ENCODE results near the gene NCAN. TPM values are rescaled to one million over a fixed set of nuclear protein-coding genes. Genes with fewer than 3 reads are reported as not detected.
"Not testable (repeated sequence)": the region's sequence is repeated elsewhere in the genome, so short reads cannot be mapped to it uniquely, and the experiment has no call there.

NCAN gene
- total RNA-seq, 1 donor from 2014 or later, result not detected

GRCh38 chr19:19170873-19171672 is 40.7 kb upstream of the NCAN start:
- DNase-seq (ENCODE audit: low read depth), result no peak

GRCh38 chr19:19171821-19172532 is 39.8 kb upstream of the NCAN start:
- no peak for DNase-seq (ENCODE audit: low read depth)
- TF ChIP-seq CTCF (conservative IDR thresholded peaks at IDR 0.05; ENCODE audit: low read depth, low read length), result no peak
- no peak overlapping the region for H3K4me3 ChIP-seq (ENCODE audit: low read depth, low read length)

More at GRCh38 chr19:19170873-19171672, 40.7 kb upstream of the NCAN start:
- no peak for TF ChIP-seq CTCF (conservative IDR thresholded peaks at IDR 0.05; ENCODE audit: low read depth, low read length)
- H3K4me3 ChIP-seq (ENCODE audit: low read depth, low read length), result no peak overlapping the region

- H3K4me3 ChIP-seq (ENCODE audit: low read depth, low read length); DNase-seq (ENCODE audit: low read depth): not testable (repeated sequence)
These were observed 38.5 kb upstream of the NCAN start for GRCh38 chr19:19173243-19173642.

GRCh38 chr19:19176950-19177349 is 34.8 kb upstream of the NCAN start:
- TF ChIP-seq CTCF (conservative IDR thresholded peaks at IDR 0.05; ENCODE audit: low read depth, low read length), result no peak
- no peak for DNase-seq (ENCODE audit: low read depth)
- H3K4me3 ChIP-seq (ENCODE audit: low read depth, low read length), result no peak overlapping the region

GRCh38 chr19:19179548-19180441 is 32.0 kb upstream of the NCAN start:
- no peak overlapping the region for H3K4me3 ChIP-seq (ENCODE audit: low read depth, low read length)
- no peak for DNase-seq (ENCODE audit: low read depth)
- TF ChIP-seq CTCF (conservative IDR thresholded peaks at IDR 0.05; ENCODE audit: low read depth, low read length), result no peak

- no peak for DNase-seq (ENCODE audit: low read depth)
- TF ChIP-seq CTCF (conservative IDR thresholded peaks at IDR 0.05; ENCODE audit: low read depth, low read length), result no peak
These were observed 30.2 kb upstream of the NCAN start for GRCh38 chr19:19181488-19181998.

More at GRCh38 chr19:19181488-19181998, 30.2 kb upstream of the NCAN start:
- no peak overlapping the region for H3K4me3 ChIP-seq (ENCODE audit: low read depth, low read length)
